Osteoblast (primary cell): ENCODE measurements around the gene CDH22. TPM values are rescaled to one million over a fixed set of nuclear protein-coding genes. Genes with fewer than 3 reads are reported as not detected.

Experiments
- DNase-seq: peaks from one replicate; pipeline ENCODE4 v3.0.0; 2011; ENCODE audit warnings: low spot score, mixed read lengths; ENCODE audit not compliant: insufficient read length; ENCODE audit errors: missing footprints
- H2AFZ ChIP-seq: 2 replicates; pipeline ENCODE4 v1.6.0; 2011; ENCODE audit warnings: mild to moderate bottlenecking, low read length
- H3K27ac ChIP-seq: 2 replicates; pipeline ENCODE4 v1.5.1; 2011; ENCODE audit warnings: mild to moderate bottlenecking, low read depth, low read length, moderate library complexity
- H3K27me3 ChIP-seq: 2 replicates; pipeline ENCODE4 v1.6.0; 2012; ENCODE audit warnings: mild to moderate bottlenecking, control low read depth, inconsistent platforms, low read length, moderate library complexity; ENCODE audit not compliant: insufficient read depth
- H3K36me3 ChIP-seq: 2 replicates; pipeline ENCODE4 v1.5.1; 2011; ENCODE audit warnings: mild to moderate bottlenecking, low read length, control low read depth, moderate library complexity; ENCODE audit not compliant: insufficient read depth
- H3K4me1 ChIP-seq: 2 replicates; pipeline ENCODE4 v1.5.1; 2011; ENCODE audit warnings: mild to moderate bottlenecking, low read length, control low read depth, moderate library complexity; ENCODE audit not compliant: insufficient read depth
- H3K4me2 ChIP-seq: 2 replicates; pipeline ENCODE4 v1.6.0; 2011; ENCODE audit warnings: mild to moderate bottlenecking, low read length; ENCODE audit not compliant: insufficient read depth
- H3K4me3 ChIP-seq: fragments of 200-600 bp; sonication (generic); 3 replicates; pipeline ENCODE4 v1.5.1; 2012; ENCODE audit warnings: mild to moderate bottlenecking, low read length, inconsistent platforms; ENCODE audit not compliant: insufficient read depth
- H3K79me2 ChIP-seq: 2 replicates; pipeline ENCODE4 v1.6.0; 2012; ENCODE audit warnings: mild to moderate bottlenecking, low read length, control low read depth, inconsistent platforms; ENCODE audit not compliant: insufficient read depth
- H3K9me3 ChIP-seq: 2 replicates; pipeline ENCODE4 v1.5.1; 2011; ENCODE audit warnings: low read depth, low read length, control low read depth
- H4K20me1 ChIP-seq: 2 replicates; pipeline ENCODE4 v1.6.0; 2012; ENCODE audit warnings: mild to moderate bottlenecking, low read length, control low read depth; ENCODE audit not compliant: insufficient read depth
- CTCF ChIP-seq: IDR thresholded peaks from 2 replicates; pipeline ENCODE4 v1.5.1; 2011; ENCODE audit warnings: mild to moderate bottlenecking, low read depth, low read length, moderate library complexity; ENCODE audit errors: extremely low read depth
- total RNA-seq: library from RNA; depleted of rRNA; stranded (reverse); fragments of >200 nt; gene quantifications from 2 replicates; pipeline ENCODE4 v1.2.3, GENCODE V29; 2012

Gene CDH22
- total RNA-seq, 1 donor, result not detected

- H3K36me3 ChIP-seq, result no peaks in the 10 kb centered on the region
- peaks cover 47% of the 10 kb centered on the region for H3K27me3 ChIP-seq
- TF ChIP-seq CTCF, result no peak
- H3K4me2 ChIP-seq, result no peak overlapping the region
- no peaks in the 10 kb centered on the region for H3K9me3 ChIP-seq
- H2AFZ ChIP-seq, result no peak overlapping the region
- no peaks in the 10 kb centered on the region for H4K20me1 ChIP-seq
- H3K27ac ChIP-seq, result no peak overlapping the region
- no peaks in the 10 kb centered on the region for H3K4me1 ChIP-seq
- H3K79me2 ChIP-seq, result no peaks in the 10 kb centered on the region
- no peak overlapping the region for H3K4me3 ChIP-seq
- no peak for DNase-seq
These were observed 24.3 kb downstream of the CDH22 start for GRCh38 chr20:46284040-46284427.

- H4K20me1 ChIP-seq, result no peaks in the 10 kb centered on the region
- H3K27ac ChIP-seq, result no peak overlapping the region
- no peak for DNase-seq
- H3K9me3 ChIP-seq, result no peaks in the 10 kb centered on the region
- no peak for TF ChIP-seq CTCF
- no peak overlapping the region for H3K4me2 ChIP-seq
- no peak overlapping the region for H3K4me3 ChIP-seq
- H3K79me2 ChIP-seq, result no peaks in the 10 kb centered on the region
- peaks cover 42% of the 10 kb centered on the region for H3K27me3 ChIP-seq
- H3K36me3 ChIP-seq, result no peaks in the 10 kb centered on the region
- no peaks in the 10 kb centered on the region for H3K4me1 ChIP-seq
- H2AFZ ChIP-seq, result no peak overlapping the region
These were observed 24.8 kb downstream of the CDH22 start for GRCh38 chr20:46283426-46284039.

GRCh38 chr20:46282669-46283068 is 25.6 kb downstream of the CDH22 start:
- H3K27me3 ChIP-seq, result peaks cover 41% of the 10 kb centered on the region
- no peak overlapping the region for H2AFZ ChIP-seq
- H3K9me3 ChIP-seq, result no peaks in the 10 kb centered on the region
- TF ChIP-seq CTCF, result no peak
- no peaks in the 10 kb centered on the region for H3K4me1 ChIP-seq
- DNase-seq, result no peak
- H3K4me2 ChIP-seq, result no peak overlapping the region
- no peaks in the 10 kb centered on the region for H3K79me2 ChIP-seq
- no peaks in the 10 kb centered on the region for H4K20me1 ChIP-seq
- H3K4me3 ChIP-seq, result no peak overlapping the region
- no peaks in the 10 kb centered on the region for H3K36me3 ChIP-seq
- H3K27ac ChIP-seq, result no peak overlapping the region

GRCh38 chr20:46279103-46279502 is 29.2 kb downstream of the CDH22 start:
- no peak for DNase-seq
- no peaks in the 10 kb centered on the region for H4K20me1 ChIP-seq
- H3K27me3 ChIP-seq, result peaks cover 15% of the 10 kb centered on the region
- no peak overlapping the region for H2AFZ ChIP-seq
- H3K9me3 ChIP-seq, result no peaks in the 10 kb centered on the region
- H3K36me3 ChIP-seq, result no peaks in the 10 kb centered on the region
- H3K4me2 ChIP-seq, result no peak overlapping the region
- TF ChIP-seq CTCF, result no peak
- H3K4me3 ChIP-seq, result no peak overlapping the region
- no peaks in the 10 kb centered on the region for H3K79me2 ChIP-seq
- H3K4me1 ChIP-seq, result no peaks in the 10 kb centered on the region
- no peak overlapping the region for H3K27ac ChIP-seq
